DND-41 (cell line): ENCODE results near the gene RHOD.

ENCODE experiments used
- ATAC-seq: fragments of 200-7000 bp; cut with Tn5 transposase; 3 replicates; pipeline ENCODE4 v1.9.1; 2021; ENCODE audit warnings: low read depth; ENCODE audit not compliant: insufficient read depth
- DNase-seq: peaks from one replicate; pipeline ENCODE4 v3.0.0-alpha.2; 2020
- H2AFZ ChIP-seq: 2 replicates; pipeline ENCODE4 v1.6.0; 2012; ENCODE audit warnings: low read depth, low read length
- H3K27ac ChIP-seq: 2 replicates; pipeline ENCODE4 v1.5.1; 2012; ENCODE audit warnings: low read length, inconsistent platforms
- H3K27me3 ChIP-seq: fragments of 200-600 bp; sonication (generic); 2 replicates; pipeline ENCODE4 v1.6.0; 2012; ENCODE audit warnings: low read length, mild to moderate bottlenecking, inconsistent platforms; ENCODE audit not compliant: insufficient read depth, poor library complexity
- H3K36me3 ChIP-seq: 2 replicates; pipeline ENCODE4 v1.5.1; 2012; ENCODE audit warnings: low read length, inconsistent platforms; ENCODE audit not compliant: insufficient read depth
- H3K4me1 ChIP-seq: 2 replicates; pipeline ENCODE4 v1.5.1; 2012; ENCODE audit warnings: mild to moderate bottlenecking, low read length; ENCODE audit not compliant: insufficient read depth
- H3K4me2 ChIP-seq: 2 replicates; pipeline ENCODE4 v1.6.0; 2012; ENCODE audit warnings: mild to moderate bottlenecking, moderate library complexity, low read length, inconsistent platforms; ENCODE audit not compliant: insufficient read depth
- H3K4me3 ChIP-seq, 2 experiments: fragments of 200-600 bp in 1 of 2; shearing (Covaris generic) in 1 of 2; 2 replicates each; pipeline ENCODE4 v1.5.1; 2012 to 2016; ENCODE audit warnings: inconsistent platforms in 2 of 2, low read length in 2 of 2, mild to moderate bottlenecking in 2 of 2, low read depth in 1 of 2, moderate library complexity in 1 of 2
- H3K79me2 ChIP-seq: 2 replicates; pipeline ENCODE4 v1.6.0; 2012; ENCODE audit warnings: low read length, inconsistent platforms; ENCODE audit not compliant: insufficient read depth
- H3K9ac ChIP-seq: 2 replicates; pipeline ENCODE4 v1.6.0; 2012; ENCODE audit warnings: low read depth, mild to moderate bottlenecking, inconsistent platforms, low read length, moderate library complexity
- H3K9me3 ChIP-seq: 2 replicates; pipeline ENCODE4 v1.5.1; 2012; ENCODE audit warnings: low read length, moderate library complexity, mild to moderate bottlenecking, inconsistent platforms; ENCODE audit not compliant: insufficient read depth, severe bottlenecking
- H4K20me1 ChIP-seq: 2 replicates; pipeline ENCODE4 v1.6.0; 2012; ENCODE audit warnings: low read length; ENCODE audit not compliant: insufficient read depth
- EZH2 ChIP-seq: IDR thresholded peaks from 3 replicates; pipeline ENCODE4 v1.6.1; 2012; ENCODE audit warnings: borderline replicate concordance, low read depth, mild to moderate bottlenecking, moderate library complexity, low read length, inconsistent platforms; ENCODE audit not compliant: severe bottlenecking
- TF ChIP-seq, protein P1 (sequence below): IDR thresholded peaks from 2 replicates; pipeline ENCODE4 v1.5.1; 2012; ENCODE audit warnings: borderline replicate concordance, low read length, moderate library complexity, mild to moderate bottlenecking; ENCODE audit not compliant: poor library complexity, severe bottlenecking; ENCODE audit errors: extremely low read depth

The RHOD gene

DNA sequence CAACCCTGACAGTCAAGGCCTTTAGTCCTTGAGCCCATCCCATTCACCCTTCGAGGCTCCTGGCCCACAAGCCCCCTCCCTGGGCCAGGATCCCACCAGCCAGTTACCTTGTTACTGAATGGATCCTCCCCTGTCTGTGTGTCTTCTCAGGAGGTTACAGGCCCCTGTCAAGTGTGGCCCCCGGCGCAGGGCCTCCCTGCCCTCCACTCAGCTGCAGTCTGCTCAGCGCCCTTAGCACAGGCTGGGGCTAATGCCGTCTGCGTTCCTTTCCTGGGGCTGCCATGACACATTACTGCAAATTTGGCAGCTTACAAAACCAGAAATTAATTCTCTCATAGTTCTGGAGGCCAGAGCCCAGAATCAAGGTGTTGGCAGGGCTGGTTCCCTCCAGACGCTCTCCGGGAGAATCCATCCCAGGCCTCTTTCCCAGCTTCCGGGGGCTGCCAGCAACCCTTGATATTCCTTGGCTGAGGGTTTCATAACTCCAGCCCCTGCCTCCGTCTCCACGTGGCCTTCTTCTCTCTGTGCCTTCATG lies 43.1 kb upstream of the RHOD start:
- no peak overlapping the region for H3K27ac ChIP-seq
- no peaks in the 10 kb centered on the region for H3K36me3 ChIP-seq
- no peak for TF ChIP-seq EZH2
- TF ChIP-seq, protein P1, sequence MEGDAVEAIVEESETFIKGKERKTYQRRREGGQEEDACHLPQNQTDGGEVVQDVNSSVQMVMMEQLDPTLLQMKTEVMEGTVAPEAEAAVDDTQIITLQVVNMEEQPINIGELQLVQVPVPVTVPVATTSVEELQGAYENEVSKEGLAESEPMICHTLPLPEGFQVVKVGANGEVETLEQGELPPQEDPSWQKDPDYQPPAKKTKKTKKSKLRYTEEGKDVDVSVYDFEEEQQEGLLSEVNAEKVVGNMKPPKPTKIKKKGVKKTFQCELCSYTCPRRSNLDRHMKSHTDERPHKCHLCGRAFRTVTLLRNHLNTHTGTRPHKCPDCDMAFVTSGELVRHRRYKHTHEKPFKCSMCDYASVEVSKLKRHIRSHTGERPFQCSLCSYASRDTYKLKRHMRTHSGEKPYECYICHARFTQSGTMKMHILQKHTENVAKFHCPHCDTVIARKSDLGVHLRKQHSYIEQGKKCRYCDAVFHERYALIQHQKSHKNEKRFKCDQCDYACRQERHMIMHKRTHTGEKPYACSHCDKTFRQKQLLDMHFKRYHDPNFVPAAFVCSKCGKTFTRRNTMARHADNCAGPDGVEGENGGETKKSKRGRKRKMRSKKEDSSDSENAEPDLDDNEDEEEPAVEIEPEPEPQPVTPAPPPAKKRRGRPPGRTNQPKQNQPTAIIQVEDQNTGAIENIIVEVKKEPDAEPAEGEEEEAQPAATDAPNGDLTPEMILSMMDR: no peak
- ATAC-seq: no peak
- H3K4me3 ChIP-seq: no peak overlapping the region
- H4K20me1 ChIP-seq: no peaks in the 10 kb centered on the region
- H3K9ac ChIP-seq: no peak overlapping the region
- no peaks in the 10 kb centered on the region for H3K79me2 ChIP-seq
- DNase-seq: no peak
- no peaks in the 10 kb centered on the region for H3K4me1 ChIP-seq
- no peak overlapping the region for H3K4me2 ChIP-seq
- H3K9me3 ChIP-seq: no peaks in the 10 kb centered on the region
- no peaks in the 10 kb centered on the region for H3K27me3 ChIP-seq
- H2AFZ ChIP-seq: no peak overlapping the region

DNA sequence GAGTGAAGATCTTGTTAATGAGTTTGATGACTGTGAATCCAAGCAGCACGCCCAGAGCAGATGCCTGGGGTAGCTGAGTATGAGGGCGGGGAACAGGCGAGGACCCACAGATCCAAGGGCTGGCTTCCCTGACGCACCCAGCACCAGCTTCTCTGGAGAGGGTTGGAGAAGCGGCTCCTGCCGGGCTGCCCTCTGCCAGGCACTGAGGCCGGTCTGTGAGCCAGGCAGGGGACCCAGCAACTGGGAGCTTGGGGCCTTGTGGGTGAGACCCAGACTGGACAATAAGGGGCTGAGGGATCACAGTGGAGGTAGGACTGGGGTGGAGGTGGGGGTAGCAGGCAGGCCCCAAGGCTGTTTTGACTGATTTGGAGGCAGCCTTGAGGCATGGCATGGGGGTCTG lies 42.3 kb upstream of the RHOD start:
- no peak for TF ChIP-seq EZH2
- Histone ChIP-seq H2AFZ (no peak overlapping the region), H4K20me1 (no peaks in the 10 kb centered on the region), H3K27ac (no peak overlapping the region), H3K9ac (no peak overlapping the region), H3K79me2 (no peaks in the 10 kb centered on the region), H3K9me3 (no peaks in the 10 kb centered on the region), H3K36me3 (no peaks in the 10 kb centered on the region), H3K27me3 (no peaks in the 10 kb centered on the region), H3K4me3 (no peak overlapping the region), H3K4me1 (no peaks in the 10 kb centered on the region), H3K4me2 (no peak overlapping the region)
- DNase-seq (no peak), ATAC-seq (no peak)

DNA sequence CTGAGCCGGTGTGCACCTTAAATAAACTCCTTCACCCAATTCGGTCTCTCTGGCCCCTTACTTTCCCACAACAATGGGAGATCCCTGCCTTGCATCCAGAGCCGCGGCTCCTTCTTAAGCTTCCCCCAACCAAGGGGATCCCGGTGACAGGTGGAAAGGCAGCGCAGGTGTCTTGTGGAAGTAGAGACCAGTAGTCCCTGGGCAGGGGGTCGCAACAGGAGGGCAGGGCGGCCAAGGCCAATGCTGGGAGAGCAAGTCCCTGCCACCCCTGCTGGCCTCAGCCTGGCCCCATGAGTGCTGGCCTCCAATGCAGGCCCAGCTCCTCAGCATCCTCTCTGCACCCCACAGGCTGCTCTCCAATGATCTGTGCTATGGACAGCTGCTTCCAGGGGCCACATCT lies 41.6 kb upstream of the RHOD start:
- no peak for ATAC-seq
- H3K4me1 ChIP-seq: no peaks in the 10 kb centered on the region
- H3K27me3 ChIP-seq: no peaks in the 10 kb centered on the region
- no peak for TF ChIP-seq EZH2
- TF ChIP-seq, protein P1: no peak
- DNase-seq: no peak
- no peaks in the 10 kb centered on the region for H3K79me2 ChIP-seq
- no peak overlapping the region for H3K9ac ChIP-seq
- H3K4me3 ChIP-seq: no peak overlapping the region
- H3K9me3 ChIP-seq: no peaks in the 10 kb centered on the region
- H4K20me1 ChIP-seq: no peaks in the 10 kb centered on the region; the same call in 1 of the 2 replicates
- no peak overlapping the region for H2AFZ ChIP-seq
- H3K4me2 ChIP-seq: no peak overlapping the region
- H3K27ac ChIP-seq: no peak overlapping the region
- no peaks in the 10 kb centered on the region for H3K36me3 ChIP-seq

DNA sequence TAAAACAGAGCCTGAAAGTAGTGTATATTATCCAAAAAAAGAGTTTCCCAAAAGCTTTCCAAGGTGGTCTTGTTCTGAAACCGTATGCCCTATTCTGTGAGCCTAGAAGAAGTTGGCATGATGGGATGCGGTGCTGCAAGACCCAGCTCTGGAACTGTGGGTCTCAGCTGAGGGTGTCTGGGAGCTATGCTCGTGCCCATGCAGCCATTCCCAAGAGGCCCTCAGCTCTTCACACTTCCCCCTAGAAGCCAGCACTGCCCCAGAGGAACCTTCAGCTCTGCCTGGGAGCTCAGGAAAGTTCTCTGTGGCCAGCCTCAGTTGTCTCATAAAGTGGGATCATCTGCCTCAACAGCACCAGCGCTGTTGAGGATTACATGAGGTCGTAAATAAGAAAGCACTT lies 40.1 kb upstream of the RHOD start:
- no peaks in the 10 kb centered on the region for H3K27me3 ChIP-seq
- H3K4me3 ChIP-seq: no peak overlapping the region
- H3K79me2 ChIP-seq: no peaks in the 10 kb centered on the region
- no peaks in the 10 kb centered on the region for H3K36me3 ChIP-seq
- no peaks in the 10 kb centered on the region for H3K9me3 ChIP-seq
- DNase-seq (no peak), ATAC-seq (no peak)
- no peaks in the 10 kb centered on the region for H3K4me1 ChIP-seq
- H2AFZ ChIP-seq: no peak overlapping the region
- H3K9ac ChIP-seq: no peak overlapping the region
- TF ChIP-seq, protein P1: no peak
- TF ChIP-seq EZH2: no peak
- no peak overlapping the region for H3K27ac ChIP-seq
- H3K4me2 ChIP-seq: no peak overlapping the region
- peaks cover 4% of the 10 kb centered on the region; the same call in 1 of the 2 replicates for H4K20me1 ChIP-seq
